ENCODE measurements around the gene SLC24A5.

The SLC24A5 gene

DNA sequence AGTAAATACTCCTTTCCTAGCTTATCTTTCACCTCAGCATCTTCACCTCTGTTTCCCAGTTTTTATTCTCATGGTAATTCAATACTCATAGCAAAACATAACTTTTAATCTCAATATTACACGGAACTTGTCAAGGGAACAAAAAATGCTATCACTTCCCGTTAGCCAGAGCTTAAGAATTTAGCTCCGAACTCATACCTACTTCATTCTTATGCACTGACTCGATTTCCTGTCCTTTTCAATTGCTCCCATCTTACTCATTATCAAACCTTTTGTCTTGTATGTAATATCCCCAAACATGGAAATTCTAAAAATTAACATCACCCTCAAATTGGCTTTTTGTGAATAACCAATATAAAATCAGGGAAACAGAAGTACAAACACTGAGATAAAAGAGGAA lies 29.1 kb downstream of the SLC24A5 start:
- peak; percentile 81 for DNase-seq (ENCODE audit: low read depth)
- TF ChIP-seq, protein P1, sequence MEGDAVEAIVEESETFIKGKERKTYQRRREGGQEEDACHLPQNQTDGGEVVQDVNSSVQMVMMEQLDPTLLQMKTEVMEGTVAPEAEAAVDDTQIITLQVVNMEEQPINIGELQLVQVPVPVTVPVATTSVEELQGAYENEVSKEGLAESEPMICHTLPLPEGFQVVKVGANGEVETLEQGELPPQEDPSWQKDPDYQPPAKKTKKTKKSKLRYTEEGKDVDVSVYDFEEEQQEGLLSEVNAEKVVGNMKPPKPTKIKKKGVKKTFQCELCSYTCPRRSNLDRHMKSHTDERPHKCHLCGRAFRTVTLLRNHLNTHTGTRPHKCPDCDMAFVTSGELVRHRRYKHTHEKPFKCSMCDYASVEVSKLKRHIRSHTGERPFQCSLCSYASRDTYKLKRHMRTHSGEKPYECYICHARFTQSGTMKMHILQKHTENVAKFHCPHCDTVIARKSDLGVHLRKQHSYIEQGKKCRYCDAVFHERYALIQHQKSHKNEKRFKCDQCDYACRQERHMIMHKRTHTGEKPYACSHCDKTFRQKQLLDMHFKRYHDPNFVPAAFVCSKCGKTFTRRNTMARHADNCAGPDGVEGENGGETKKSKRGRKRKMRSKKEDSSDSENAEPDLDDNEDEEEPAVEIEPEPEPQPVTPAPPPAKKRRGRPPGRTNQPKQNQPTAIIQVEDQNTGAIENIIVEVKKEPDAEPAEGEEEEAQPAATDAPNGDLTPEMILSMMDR (IDR thresholded peaks at IDR 0.05; ENCODE audit: low read length, missing control alignments): no peak
- no peak overlapping the region for H3K4me3 ChIP-seq (replicated peaks; ENCODE audit: low read depth, low read length)

DNA sequence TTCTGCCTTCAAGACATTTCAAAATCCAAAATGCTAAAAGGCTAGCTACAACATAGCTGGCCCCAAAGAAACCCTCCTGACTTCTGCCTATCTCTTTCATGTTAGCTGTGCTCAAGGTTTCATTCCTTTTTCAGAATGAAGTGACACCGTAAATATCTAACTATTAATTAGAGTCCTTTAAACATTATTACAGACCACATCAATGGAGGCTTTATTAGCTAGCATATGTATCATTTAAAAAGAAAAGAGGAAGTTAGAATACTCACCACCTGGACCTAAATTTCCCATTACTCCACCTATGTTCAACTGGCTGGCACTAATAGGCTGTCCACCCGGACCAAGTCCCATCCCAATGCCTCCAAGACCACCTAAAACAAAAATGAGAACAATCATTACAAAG lies 32.7 kb downstream of the SLC24A5 start:
- H3K4me3 ChIP-seq (replicated peaks; ENCODE audit: low read depth, low read length): no peak overlapping the region
- TF ChIP-seq, protein P1 (IDR thresholded peaks at IDR 0.05; ENCODE audit: low read length, missing control alignments): no peak
- DNase-seq (ENCODE audit: low read depth): no peak

DNA sequence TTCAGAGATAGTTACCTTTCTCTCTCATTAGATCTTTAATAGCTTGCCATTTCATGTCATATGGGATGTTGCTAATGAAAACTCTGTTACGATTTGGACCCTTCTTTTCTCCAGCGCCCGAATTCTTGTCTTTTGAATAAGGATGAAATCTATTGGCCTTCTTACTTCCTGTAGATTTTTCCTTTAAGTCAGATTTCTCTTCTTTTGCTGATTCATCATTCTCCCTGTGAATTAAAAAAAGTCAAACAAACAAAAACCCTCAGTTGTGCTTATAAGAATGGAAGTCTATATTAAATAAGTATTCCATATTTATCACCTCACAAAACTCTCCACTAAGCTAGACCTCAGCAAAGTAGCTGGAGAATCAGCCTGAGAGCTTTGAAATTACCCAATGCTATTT lies 47.8 kb downstream of the SLC24A5 start:
- TF ChIP-seq, protein P1 (IDR thresholded peaks at IDR 0.05; ENCODE audit: low read length, missing control alignments): no peak
- no peak for DNase-seq (ENCODE audit: low read depth)
- H3K4me3 ChIP-seq (replicated peaks; ENCODE audit: low read depth, low read length): no peak overlapping the region

DNA sequence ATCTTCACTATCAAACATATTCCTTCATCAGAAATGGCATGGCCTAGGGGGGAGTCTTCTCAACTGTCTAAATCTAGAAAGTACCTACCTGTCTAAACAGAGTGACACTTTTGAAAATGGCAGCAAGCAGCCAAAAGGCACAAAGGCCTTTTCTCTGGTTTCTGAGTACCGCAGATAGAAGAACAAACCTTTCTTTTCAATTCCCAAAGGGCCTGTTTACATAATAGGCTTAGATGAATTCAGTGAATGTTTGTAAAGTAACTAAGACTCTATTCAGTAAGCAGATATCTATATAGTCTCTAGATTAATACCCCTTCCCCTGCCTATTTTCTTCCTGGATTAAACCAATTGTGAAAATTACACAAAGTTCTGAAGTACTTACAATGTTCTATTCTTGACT lies 50.2 kb downstream of the SLC24A5 start:
- H3K4me3 ChIP-seq (replicated peaks; ENCODE audit: low read depth, low read length): no peak overlapping the region
- no peak for DNase-seq (ENCODE audit: low read depth)
- TF ChIP-seq, protein P1 (IDR thresholded peaks at IDR 0.05; ENCODE audit: low read length, missing control alignments): no peak

DNA sequence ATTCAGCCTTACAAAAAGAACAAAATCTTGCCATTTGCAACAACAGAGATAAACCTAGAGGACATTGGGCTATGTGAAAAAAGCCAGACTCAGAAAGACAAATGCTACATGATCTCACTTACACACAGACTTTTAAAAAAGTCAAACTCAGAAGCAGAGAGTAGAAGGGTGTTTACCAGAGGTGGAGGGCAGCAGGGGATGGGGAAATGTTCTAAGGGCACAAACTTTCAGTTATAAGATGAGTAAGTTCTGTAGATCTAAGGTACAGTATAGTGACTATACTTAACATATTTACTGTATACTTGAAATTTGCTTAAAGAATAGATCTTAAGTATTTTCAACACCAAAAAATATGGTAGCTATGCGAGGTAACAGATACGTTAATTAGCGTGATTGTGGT lies 54.3 kb downstream of the SLC24A5 start:
- no peak overlapping the region for H3K4me3 ChIP-seq (replicated peaks; ENCODE audit: low read depth, low read length)
- no peak for DNase-seq (ENCODE audit: low read depth)
- TF ChIP-seq, protein P1 (IDR thresholded peaks at IDR 0.05; ENCODE audit: low read length, missing control alignments): no peak

DNA sequence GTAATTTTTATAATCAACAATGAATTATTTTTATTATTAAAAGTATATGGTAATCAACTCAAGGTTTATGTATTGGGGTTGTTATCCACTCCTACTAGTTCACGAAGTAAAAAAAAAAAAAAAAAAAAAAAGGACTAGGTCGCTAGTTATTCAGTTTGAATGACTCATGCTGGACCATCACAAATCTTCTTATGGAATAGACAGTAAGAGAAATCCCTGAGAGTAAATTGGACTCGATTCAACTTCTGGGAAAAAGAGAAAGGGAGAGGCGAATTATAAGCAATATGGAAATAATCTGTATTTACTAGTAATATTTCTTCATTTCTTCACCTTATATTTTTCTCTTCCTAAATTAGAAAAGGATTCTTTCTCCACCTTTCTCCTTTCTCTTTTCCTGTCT lies 55.3 kb downstream of the SLC24A5 start:
- no peak for DNase-seq (ENCODE audit: low read depth)
- H3K4me3 ChIP-seq (replicated peaks; ENCODE audit: low read depth, low read length): no peak overlapping the region
- TF ChIP-seq, protein P1 (IDR thresholded peaks at IDR 0.05; ENCODE audit: low read length, missing control alignments): no peak

DNA sequence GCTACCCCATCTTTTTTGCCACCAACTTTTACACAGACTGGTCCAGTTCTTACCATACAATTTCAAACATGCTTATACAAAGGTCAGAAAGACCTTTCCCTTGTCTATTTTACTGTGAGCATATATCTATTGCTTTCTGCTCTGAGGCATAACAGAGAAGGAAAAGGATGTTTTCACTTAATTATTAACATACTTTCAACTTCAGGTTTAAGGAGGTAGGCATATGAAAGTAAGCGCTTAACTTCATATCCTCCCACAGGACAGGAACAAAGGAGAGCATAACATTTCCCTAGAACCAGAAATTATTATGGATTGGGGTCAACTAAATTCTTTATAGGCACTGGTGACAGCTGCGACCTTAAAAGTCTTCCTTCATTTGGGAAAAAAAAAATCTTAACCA lies 56.2 kb downstream of the SLC24A5 start:
- TF ChIP-seq, protein P1 (IDR thresholded peaks at IDR 0.05; ENCODE audit: low read length, missing control alignments): no peak
- H3K4me3 ChIP-seq (replicated peaks; ENCODE audit: low read depth, low read length): no peak overlapping the region
- DNase-seq (ENCODE audit: low read depth): no peak

All from fibroblast of pulmonary artery (primary cell).